ENCODE results near the gene LAD1.

Gene LAD1

GRCh38 chr1:201360901-201361651 lies 38.0 kb downstream of the LAD1 start:
- DNase-seq = no peak

- no peak for DNase-seq
Measured at GRCh38 chr1:201360486-201360885, 38.6 kb downstream of the LAD1 start.

- DNase-seq = no peak
Measured at GRCh38 chr1:201359873-201360210, 39.3 kb downstream of the LAD1 start.

- no peak for DNase-seq
Measured at GRCh38 chr1:201359031-201359872, 39.9 kb downstream of the LAD1 start.

GRCh38 chr1:201358596-201358995 lies 40.5 kb downstream of the LAD1 start:
- DNase-seq = no peak

- DNase-seq = no peak
Measured at GRCh38 chr1:201357636-201358348, 41.3 kb downstream of the LAD1 start.

- no peak for DNase-seq
Measured at GRCh38 chr1:201357211-201357610, 41.9 kb downstream of the LAD1 start.

- DNase-seq = no peak
Measured at GRCh38 chr1:201356701-201357100, 42.4 kb downstream of the LAD1 start.

GRCh38 chr1:201356236-201356635 lies 42.9 kb downstream of the LAD1 start:
- no peak for DNase-seq

GRCh38 chr1:201355471-201355870 lies 43.7 kb downstream of the LAD1 start:
- no peak for DNase-seq

- no peak for DNase-seq
Measured at GRCh38 chr1:201354901-201355295, 44.2 kb downstream of the LAD1 start.

- no peak for DNase-seq
Measured at GRCh38 chr1:201354151-201354900, 44.8 kb downstream of the LAD1 start.

GRCh38 chr1:201353186-201353940 lies 45.8 kb downstream of the LAD1 start:
- DNase-seq = no peak

GRCh38 chr1:201351617-201352016 lies 47.5 kb downstream of the LAD1 start:
- DNase-seq = no peak

GRCh38 chr1:201350884-201351283 lies 48.2 kb downstream of the LAD1 start:
- DNase-seq = no peak

- DNase-seq = no peak
Measured at GRCh38 chr1:201350361-201350725, 48.8 kb downstream of the LAD1 start.

GRCh38 chr1:201349092-201349491 lies 50.0 kb downstream of the LAD1 start:
- no peak for DNase-seq

- DNase-seq = no peak
Measured at GRCh38 chr1:201348211-201348566, 50.9 kb downstream of the LAD1 start.

GRCh38 chr1:201347498-201348210 lies 51.5 kb downstream of the LAD1 start:
- DNase-seq = no peak

GRCh38 chr1:201346987-201347386 lies 52.1 kb downstream of the LAD1 start:
- DNase-seq = no peak

GRCh38 chr1:201346337-201346939 lies 52.7 kb downstream of the LAD1 start:
- DNase-seq = no peak

- no peak for DNase-seq
Measured at GRCh38 chr1:201345081-201345355, 54.1 kb downstream of the LAD1 start.
